Keratinocyte (primary cell): ENCODE measurements around the gene ZNF32. TPM values are rescaled to one million over a fixed set of nuclear protein-coding genes. Genes with fewer than 3 reads are reported as not detected.

Source experiments
- DNase-seq: peaks from one replicate; pipeline ENCODE4 v3.0.0-alpha.2; 2011; ENCODE audit warnings: low read depth, missing footprints, low spot score
- FAIRE-seq: peaks from 2 replicates; lab custom pipeline; 2011; peaks lifted over from hg19 to GRCh38; lab: Jason Lieb, UNC
- H2AFZ ChIP-seq: 2 replicates; pipeline ENCODE4 v1.6.0; 2012; ENCODE audit warnings: low read length, control low read depth, inconsistent platforms; ENCODE audit not compliant: control insufficient read depth
- H3K27ac ChIP-seq: 2 replicates; pipeline ENCODE4 v1.5.1; 2011; ENCODE audit warnings: low read length; ENCODE audit not compliant: control insufficient read depth, insufficient read depth
- H3K27me3 ChIP-seq: 3 replicates; pipeline ENCODE4 v1.6.0; 2011; ENCODE audit warnings: low read length; ENCODE audit not compliant: control insufficient read depth, insufficient read depth; ENCODE audit errors: extremely low read depth
- H3K36me3 ChIP-seq, 2 experiments: 2 replicates in 1 of 2; 3 replicates in 1 of 2; pipeline ENCODE4 v1.5.1; 2011; ENCODE audit warnings: low read length in 2 of 2, mild to moderate bottlenecking in 1 of 2; ENCODE audit not compliant: control insufficient read depth in 2 of 2, insufficient read depth in 2 of 2; ENCODE audit errors: extremely low read depth in 1 of 2
- H3K4me1 ChIP-seq: 3 replicates; pipeline ENCODE4 v1.5.1; 2011; ENCODE audit warnings: low read length; ENCODE audit not compliant: control insufficient read depth, insufficient read depth; ENCODE audit errors: extremely low read depth
- H3K4me2 ChIP-seq: 3 replicates; pipeline ENCODE4 v1.6.0; 2011; ENCODE audit warnings: low read depth, low read length; ENCODE audit not compliant: control insufficient read depth, insufficient read depth; ENCODE audit errors: extremely low read depth
- H3K4me3 ChIP-seq, 3 experiments: fragments of 200-600 bp in 1 of 3; sonication (generic) in 1 of 3; 2 replicates in 2 of 3; 3 replicates in 1 of 3; pipeline ENCODE4 v1.5.1; 2011 to 2016; ENCODE audit warnings: low read length in 3 of 3, mild to moderate bottlenecking in 3 of 3, control low read depth in 2 of 3, inconsistent platforms in 1 of 3, low read depth in 1 of 3, mixed read lengths in 1 of 3, mixed run types in 1 of 3, moderate library complexity in 1 of 3; ENCODE audit not compliant: control insufficient read depth in 2 of 3, insufficient read depth in 2 of 3; ENCODE audit errors: extremely low read depth in 1 of 3
- H3K79me2 ChIP-seq: 2 replicates; pipeline ENCODE4 v1.6.0; 2012; ENCODE audit warnings: low read length; ENCODE audit not compliant: control insufficient read depth, insufficient read depth
- H3K9ac ChIP-seq: 3 replicates; pipeline ENCODE4 v1.6.0; 2011; ENCODE audit warnings: low read length; ENCODE audit not compliant: control insufficient read depth, insufficient read depth; ENCODE audit errors: extremely low read depth
- H3K9me1 ChIP-seq: 3 replicates; pipeline ENCODE4 v1.6.0; 2011; ENCODE audit warnings: low read length; ENCODE audit not compliant: control insufficient read depth, insufficient read depth; ENCODE audit errors: extremely low read depth
- H3K9me3 ChIP-seq: 2 replicates; pipeline ENCODE4 v1.5.1; 2012; ENCODE audit warnings: low read depth, low read length; ENCODE audit not compliant: control insufficient read depth
- H4K20me1 ChIP-seq: 3 replicates; pipeline ENCODE4 v1.6.0; 2011; ENCODE audit warnings: low read length; ENCODE audit not compliant: control insufficient read depth, insufficient read depth; ENCODE audit errors: extremely low read depth
- EZH2 ChIP-seq: IDR thresholded peaks from one replicate; pipeline ENCODE4 v1.6.1; 2012; ENCODE audit warnings: inconsistent platforms, mild to moderate bottlenecking, low read length, moderate library complexity
- dilution Hi-C: fragments of 300-500 bp; cut with MboI; formaldehyde crosslinking; loops from one replicate; pipeline ENCODE4 v1.7.0; 2020; ENCODE audit warnings: low sequenced_read_pairs; ENCODE audit not compliant: extremely low pct_ligation_motif_present
- polyA plus RNA-seq, 5 experiments: library from polyadenylated mRNA; depleted of rRNA in 3 of 5; stranded (reverse) in 3 of 5; stranded (forward) in 1 of 5; unstranded in 1 of 5; fragments of >200 nt; gene quantifications; 1 replicate in 1 of 5; 2 replicates in 3 of 5; 3 replicates in 1 of 5; pipeline versions ENCODE4 v1.2.1 to v1.2.3, GENCODE V29; 2011 to 2012; ENCODE audit warnings: missing spikeins in 2 of 5, low read depth in 1 of 5, low replicate concordance in 1 of 5
- TF ChIP-seq, protein P1 (sequence below), 3 experiments: IDR thresholded peaks in 1 of 3; conservative IDR thresholded peaks in 1 of 3; optimal IDR thresholded peaks in 1 of 3; 2 replicates in 2 of 3; 3 replicates in 1 of 3; pipeline versions ENCODE3 to v1.5.1; 2011; ENCODE audit warnings: low read length in 3 of 3, mild to moderate bottlenecking in 3 of 3, moderate library complexity in 2 of 3, control low read depth in 1 of 3, inconsistent platforms in 1 of 3; ENCODE audit not compliant: insufficient read depth in 2 of 3; ENCODE audit errors: extremely low read depth in 1 of 3

Gene ZNF32
- polyA plus RNA-seq, 1 donor (not counting 4 experiments of a cell fraction or from before 2014, with no cell fraction given): 25.6 TPM

DNA sequence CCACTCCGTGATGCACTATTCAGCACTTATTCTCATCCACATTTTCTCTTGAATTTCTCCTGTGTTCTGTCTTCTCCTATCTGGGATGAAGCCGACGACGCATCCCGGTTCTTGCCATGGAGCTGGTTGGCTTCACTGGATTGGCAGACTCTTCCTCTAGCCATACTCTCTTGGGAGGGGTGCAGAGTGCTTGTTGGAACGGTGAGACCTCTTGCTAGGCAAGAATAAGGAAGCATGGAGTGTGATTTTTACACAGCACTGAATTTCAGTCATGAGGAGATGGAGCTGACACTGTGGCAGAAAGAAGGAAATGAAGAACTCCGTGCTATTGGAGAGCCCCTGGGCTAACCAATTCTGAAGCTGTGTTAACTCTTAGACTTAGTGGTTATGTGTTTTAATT, 28.2 kb upstream of the ZNF32 start:
- Histone ChIP-seq H3K27me3 (peaks cover 6% of the 10 kb centered on the region), H4K20me1 (no peaks in the 10 kb centered on the region), H3K4me1 (peaks cover 4% of the 10 kb centered on the region), H3K79me2 (no peaks in the 10 kb centered on the region), H3K9me1 (no peaks in the 10 kb centered on the region), H3K4me3 (no peak overlapping the region), H2AFZ (no peak overlapping the region), H3K9me3 (no peaks in the 10 kb centered on the region), H3K4me2 (no peak overlapping the region), H3K27ac (no peak overlapping the region), H3K36me3 (no peaks in the 10 kb centered on the region), H3K9ac (no peak overlapping the region)
- no peak for FAIRE-seq
- no peak for DNase-seq
- dilution Hi-C loops: no loop called here
- no peak for TF ChIP-seq EZH2
- TF ChIP-seq, protein P1, sequence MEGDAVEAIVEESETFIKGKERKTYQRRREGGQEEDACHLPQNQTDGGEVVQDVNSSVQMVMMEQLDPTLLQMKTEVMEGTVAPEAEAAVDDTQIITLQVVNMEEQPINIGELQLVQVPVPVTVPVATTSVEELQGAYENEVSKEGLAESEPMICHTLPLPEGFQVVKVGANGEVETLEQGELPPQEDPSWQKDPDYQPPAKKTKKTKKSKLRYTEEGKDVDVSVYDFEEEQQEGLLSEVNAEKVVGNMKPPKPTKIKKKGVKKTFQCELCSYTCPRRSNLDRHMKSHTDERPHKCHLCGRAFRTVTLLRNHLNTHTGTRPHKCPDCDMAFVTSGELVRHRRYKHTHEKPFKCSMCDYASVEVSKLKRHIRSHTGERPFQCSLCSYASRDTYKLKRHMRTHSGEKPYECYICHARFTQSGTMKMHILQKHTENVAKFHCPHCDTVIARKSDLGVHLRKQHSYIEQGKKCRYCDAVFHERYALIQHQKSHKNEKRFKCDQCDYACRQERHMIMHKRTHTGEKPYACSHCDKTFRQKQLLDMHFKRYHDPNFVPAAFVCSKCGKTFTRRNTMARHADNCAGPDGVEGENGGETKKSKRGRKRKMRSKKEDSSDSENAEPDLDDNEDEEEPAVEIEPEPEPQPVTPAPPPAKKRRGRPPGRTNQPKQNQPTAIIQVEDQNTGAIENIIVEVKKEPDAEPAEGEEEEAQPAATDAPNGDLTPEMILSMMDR (optimal IDR thresholded peaks at IDR 0.05 in 1 of 3, IDR thresholded peaks at IDR 0.05 in 1 of 3, conservative IDR thresholded peaks at IDR 0.05 in 1 of 3; ENCODE audit: extremely low read depth in 1 of 3, insufficient read depth in 2 of 3, low read length in 3 of 3): no peak

DNA sequence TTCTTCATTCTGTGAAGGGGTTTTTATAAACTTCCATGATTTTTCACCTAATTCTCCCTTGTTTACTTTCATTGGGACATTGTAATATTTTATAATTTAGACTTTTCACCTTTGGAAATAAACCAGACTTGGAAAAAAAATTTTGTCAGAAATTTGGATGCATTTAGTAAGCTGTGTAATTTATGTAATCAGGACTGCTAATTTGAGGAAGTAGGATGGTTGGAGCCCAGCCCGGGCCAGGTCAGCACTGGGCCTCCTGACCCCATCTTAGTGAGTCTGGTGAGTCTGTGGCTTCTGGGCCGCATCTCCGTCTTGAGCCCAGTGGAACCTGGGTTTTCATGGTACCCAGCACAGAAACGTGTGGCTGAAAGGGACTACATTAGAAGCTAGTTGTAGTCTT, 27.6 kb upstream of the ZNF32 start:
- no peaks in the 10 kb centered on the region for H3K79me2 ChIP-seq
- FAIRE-seq (no peak), DNase-seq (no peak)
- H3K4me3 ChIP-seq: no peak overlapping the region
- H3K9ac ChIP-seq: no peak overlapping the region
- no peaks in the 10 kb centered on the region for H4K20me1 ChIP-seq
- peaks cover 4% of the 10 kb centered on the region for H3K4me1 ChIP-seq
- no peak overlapping the region for H2AFZ ChIP-seq
- no peak overlapping the region for H3K4me2 ChIP-seq
- H3K27ac ChIP-seq: no peak overlapping the region
- dilution Hi-C loops: no loop called here
- no peaks in the 10 kb centered on the region for H3K9me1 ChIP-seq
- H3K9me3 ChIP-seq: no peaks in the 10 kb centered on the region
- peaks cover 6% of the 10 kb centered on the region for H3K27me3 ChIP-seq
- H3K36me3 ChIP-seq: no peaks in the 10 kb centered on the region
- TF ChIP-seq, protein P1 (optimal IDR thresholded peaks at IDR 0.05 in 1 of 3, IDR thresholded peaks at IDR 0.05 in 1 of 3, conservative IDR thresholded peaks at IDR 0.05 in 1 of 3; ENCODE audit: extremely low read depth in 1 of 3, insufficient read depth in 2 of 3, low read length in 3 of 3): no peak
- no peak for TF ChIP-seq EZH2
